ENCODE measurements around the gene ATRNL1. TPM values are rescaled to one million over a fixed set of nuclear protein-coding genes. Genes with fewer than 3 reads are reported as not detected.

The ATRNL1 gene
- polyA plus RNA-seq, 3 donors: 23.6 to 28.3 (median 26.8) TPM

GRCh38 chr10:115829521-115830205 is 736.5 kb downstream of the ATRNL1 start:
- DNase-seq (ENCODE audit: low read depth in 3 of 3, low spot score in 2 of 3): no peak

GRCh38 chr10:115830265-115830970 is 737.3 kb downstream of the ATRNL1 start:
- no peak for DNase-seq (ENCODE audit: low read depth in 3 of 3, low spot score in 2 of 3)

GRCh38 chr10:115831016-115831415 is 737.9 kb downstream of the ATRNL1 start:
- DNase-seq (ENCODE audit: low read depth in 3 of 3, low spot score in 2 of 3): no peak

- DNase-seq (ENCODE audit: low read depth in 3 of 3, low spot score in 2 of 3): no peak
These were observed 740.0 kb downstream of the ATRNL1 start for GRCh38 chr10:115833119-115833518.

GRCh38 chr10:115844591-115844990 is 751.4 kb downstream of the ATRNL1 start:
- no peak for DNase-seq (ENCODE audit: low read depth in 3 of 3, low spot score in 2 of 3)

- no peak for DNase-seq (ENCODE audit: low read depth in 3 of 3, low spot score in 2 of 3)
These were observed 752.8 kb downstream of the ATRNL1 start for GRCh38 chr10:115845921-115846320.

GRCh38 chr10:115846528-115846927 is 753.4 kb downstream of the ATRNL1 start:
- no peak for DNase-seq (ENCODE audit: low read depth in 3 of 3, low spot score in 2 of 3)

- DNase-seq (ENCODE audit: low read depth in 3 of 3, low spot score in 2 of 3): no peak
These were observed 756.0 kb downstream of the ATRNL1 start for GRCh38 chr10:115849197-115849596.

- no peak for DNase-seq (ENCODE audit: low read depth in 3 of 3, low spot score in 2 of 3)
These were observed 757.5 kb downstream of the ATRNL1 start for GRCh38 chr10:115850666-115851065.

GRCh38 chr10:115851695-115852094 is 758.5 kb downstream of the ATRNL1 start:
- DNase-seq (ENCODE audit: low read depth in 3 of 3, low spot score in 2 of 3): no peak

- DNase-seq (ENCODE audit: low read depth in 3 of 3, low spot score in 2 of 3): no peak
These were observed 761.7 kb downstream of the ATRNL1 start for GRCh38 chr10:115854740-115855435.

GRCh38 chr10:115856580-115856979 is 763.4 kb downstream of the ATRNL1 start:
- DNase-seq (ENCODE audit: low read depth in 3 of 3, low spot score in 2 of 3): no peak

GRCh38 chr10:115857856-115858255 is 764.7 kb downstream of the ATRNL1 start:
- DNase-seq (ENCODE audit: low read depth in 3 of 3, low spot score in 2 of 3): no peak

GRCh38 chr10:115860182-115861107 is 767.3 kb downstream of the ATRNL1 start:
- DNase-seq (ENCODE audit: low read depth in 3 of 3, low spot score in 2 of 3): no peak

- DNase-seq (ENCODE audit: low read depth in 3 of 3, low spot score in 2 of 3): no peak
These were observed 768.3 kb downstream of the ATRNL1 start for GRCh38 chr10:115861455-115861854.

- no peak for DNase-seq (ENCODE audit: low read depth in 3 of 3, low spot score in 2 of 3)
These were observed 768.7 kb downstream of the ATRNL1 start for GRCh38 chr10:115861864-115862263.

GRCh38 chr10:115866174-115866573 is 773.0 kb downstream of the ATRNL1 start:
- no peak for DNase-seq (ENCODE audit: low read depth in 3 of 3, low spot score in 2 of 3)

- no peak for DNase-seq (ENCODE audit: low read depth in 3 of 3, low spot score in 2 of 3)
These were observed 773.5 kb downstream of the ATRNL1 start for GRCh38 chr10:115866691-115867090.

- DNase-seq (ENCODE audit: low read depth in 3 of 3, low spot score in 2 of 3): no peak
These were observed 774.1 kb downstream of the ATRNL1 start for GRCh38 chr10:115867305-115867704.

GRCh38 chr10:115871855-115872254 is 778.7 kb downstream of the ATRNL1 start:
- no peak for DNase-seq (ENCODE audit: low read depth in 3 of 3, low spot score in 2 of 3)

- no peak for DNase-seq (ENCODE audit: low read depth in 3 of 3, low spot score in 2 of 3)
These were observed 782.0 kb downstream of the ATRNL1 start for GRCh38 chr10:115875172-115875571.
